GM21390 (cell line): ENCODE measurements around the gene CYTH4.
"Not testable (repeated sequence)": the region's sequence is repeated elsewhere in the genome, so short reads cannot be mapped to it uniquely, and the experiment has no call there.

ENCODE experiments used
- ATAC-seq: cut with Tn5 transposase; IDR thresholded peaks from one replicate; pipeline ENCODE4 v1.9.1; 2021; ENCODE audit not compliant: unreplicated experiment

Gene CYTH4

GRCh38 chr22:37326726-37327125 is 44.4 kb downstream of the CYTH4 start:
- ATAC-seq: no peak

GRCh38 chr22:37328017-37328416 is 45.7 kb downstream of the CYTH4 start:
- no peak for ATAC-seq

- ATAC-seq: not testable (repeated sequence)
Measured at GRCh38 chr22:37328538-37329237, 46.4 kb downstream of the CYTH4 start.

GRCh38 chr22:37329238-37330140 is 47.2 kb downstream of the CYTH4 start:
- no peak for ATAC-seq

GRCh38 chr22:37330200-37331033 is 48.1 kb downstream of the CYTH4 start:
- no peak for ATAC-seq

GRCh38 chr22:37331034-37331428 is 48.7 kb downstream of the CYTH4 start:
- ATAC-seq: no peak

GRCh38 chr22:37331856-37332536 is 49.7 kb downstream of the CYTH4 start:
- ATAC-seq: no peak

- no peak for ATAC-seq
Measured at GRCh38 chr22:37333724-37334460, 51.6 kb downstream of the CYTH4 start.

- no peak for ATAC-seq
Measured at GRCh38 chr22:37334461-37334858, 52.2 kb downstream of the CYTH4 start.

GRCh38 chr22:37334859-37335805 is 52.8 kb downstream of the CYTH4 start:
- ATAC-seq: no peak

GRCh38 chr22:37335806-37336199 is 53.5 kb downstream of the CYTH4 start:
- ATAC-seq: no peak

GRCh38 chr22:37336579-37336978 is 54.3 kb downstream of the CYTH4 start:
- ATAC-seq: no peak

- ATAC-seq: no peak
Measured at GRCh38 chr22:37337204-37337943, 55.1 kb downstream of the CYTH4 start.

- ATAC-seq: no peak
Measured at GRCh38 chr22:37338539-37339246, 56.4 kb downstream of the CYTH4 start.

GRCh38 chr22:37340331-37341262 is 58.3 kb downstream of the CYTH4 start:
- ATAC-seq: no peak

- ATAC-seq: no peak
Measured at GRCh38 chr22:37342065-37342464, 59.8 kb downstream of the CYTH4 start.

- no peak for ATAC-seq
Measured at GRCh38 chr22:37343348-37343747, 61.0 kb downstream of the CYTH4 start.
